HCT116 (cell line): ENCODE results near the gene DOC2A. TPM values are rescaled to one million over a fixed set of nuclear protein-coding genes. Genes with fewer than 3 reads are reported as not detected.

Experiments
- ATAC-seq: fragments of 200-7000 bp; cut with Tn5 transposase; 2 replicates; pipeline ENCODE4 v1.9.1; 2020; ENCODE audit warnings: mild to moderate bottlenecking, moderate library complexity
- BruUV-seq: library from RNA; stranded (reverse); fragments of 400-500 nt; replicated peaks from 2 replicates; lab custom pipeline; 2021; lab: Mats Ljungman, UMichigan
- CTCF ChIA-PET: fragments of 300-600 bp; sonication (Branson Sonifier 250); formaldehyde crosslinking; loops from one replicate; lab custom pipeline; 2021; ENCODE audit warnings: antibody characterized with exemption; lab: Charles Lee
- POLR2A ChIA-PET: fragments of 300-600, 350-600 bp; sonication (Branson Sonifier 250); formaldehyde crosslinking; loops from one replicate; lab custom pipeline; 2021; ENCODE audit warnings: antibody characterized with exemption; lab: Charles Lee
- RAD21 ChIA-PET, 2 experiments: fragments of 300-600 bp; sonication (Branson Sonifier 250); formaldehyde crosslinking; loops; one replicate each; lab custom pipeline; 2023; ENCODE audit warnings: low total read pairs in 2 of 2; ENCODE audit not compliant: uncharacterized antibody in 2 of 2, unreplicated experiment in 2 of 2, low non-redundant PET in 1 of 2; lab: Charles Lee
- DNase-seq: peaks from one replicate; pipeline ENCODE4 v3.0.0-alpha.2; 2010; ENCODE audit warnings: low read depth, low spot score
- H2AFZ ChIP-seq: fragments of 200-600 bp; shearing (Covaris generic), sonication (generic); 2 replicates; pipeline ENCODE4 v1.6.1; 2017; ENCODE audit warnings: low read depth, mixed run types, mixed read lengths, antibody characterized with exemption, low read length; ENCODE audit not compliant: poor library complexity, severe bottlenecking
- H3K27ac ChIP-seq: 2 replicates; pipeline ENCODE4 v1.5.1; 2012; ENCODE audit warnings: low read depth, low read length
- H3K27me3 ChIP-seq: fragments of 200-600 bp; sonication (generic); 2 replicates; pipeline ENCODE4 v1.6.1; 2016; ENCODE audit warnings: mixed run types, low read length, mixed read lengths; ENCODE audit not compliant: insufficient read depth
- H3K36me3 ChIP-seq, 2 experiments: fragments of 200-500 bp in 1 of 2; fragments of 200-600 bp in 1 of 2; sonication (Bioruptor generic) in 1 of 2; sonication (generic) in 1 of 2; 2 replicates each; pipeline versions ENCODE4 v1.5.1 to v1.6.1; 2014 to 2016; ENCODE audit warnings: low read length in 2 of 2, inconsistent platforms in 1 of 2, mixed read lengths in 1 of 2, mixed run types in 1 of 2; ENCODE audit not compliant: insufficient read depth in 2 of 2, control insufficient read depth in 1 of 2
- H3K4me1 ChIP-seq, 2 experiments: fragments of 200-600 bp in 1 of 2; sonication (generic) in 1 of 2; 2 replicates each; pipeline versions ENCODE4 v1.5.1 to v1.6.1; 2012 to 2017; ENCODE audit warnings: low read length in 2 of 2, inconsistent platforms in 1 of 2, mild to moderate bottlenecking in 1 of 2, mixed read lengths in 1 of 2, mixed run types in 1 of 2, moderate library complexity in 1 of 2; ENCODE audit not compliant: insufficient read depth in 2 of 2, control insufficient read depth in 1 of 2
- H3K4me2 ChIP-seq: fragments of 200-600 bp; sonication (generic); 2 replicates; pipeline ENCODE4 v1.6.1; 2017; ENCODE audit warnings: mixed run types, low read length, mixed read lengths
- H3K4me3 ChIP-seq, 2 experiments: fragments of 200-600 bp in 1 of 2; sonication (generic) in 1 of 2; replicated peaks in 1 of 2; 2 replicates each; pipeline ENCODE4 v1.5.1; 2011 to 2016; ENCODE audit warnings: low read length in 2 of 2, control low read depth in 1 of 2, low read depth in 1 of 2, mild to moderate bottlenecking in 1 of 2, mixed read lengths in 1 of 2, mixed run types in 1 of 2
- H3K79me2 ChIP-seq: fragments of 200-600 bp; sonication (generic); 2 replicates; pipeline ENCODE4 v1.6.1; 2017; ENCODE audit warnings: mild to moderate bottlenecking, mixed run types, low read length, moderate library complexity, mixed read lengths; ENCODE audit not compliant: insufficient read depth
- H3K9ac ChIP-seq: fragments of 200-600 bp; sonication (generic); 2 replicates; pipeline ENCODE4 v1.6.1; 2016; ENCODE audit warnings: low read length, mixed read lengths
- H3K9me2 ChIP-seq: fragments of 200-600 bp; sonication (generic), shearing (Covaris generic); 2 replicates; pipeline ENCODE4 v1.6.1; 2017; ENCODE audit warnings: mixed run types, mild to moderate bottlenecking, moderate library complexity; ENCODE audit not compliant: insufficient read depth
- H3K9me3 ChIP-seq, 2 experiments: fragments of 200-500 bp in 1 of 2; fragments of 200-600 bp in 1 of 2; sonication (Bioruptor generic) in 1 of 2; sonication (generic) in 1 of 2; 2 replicates each; pipeline ENCODE4 v1.6.1; 2014 to 2017; ENCODE audit warnings: low read length in 2 of 2, mixed read lengths in 2 of 2, inconsistent platforms in 1 of 2, low read depth in 1 of 2, mild to moderate bottlenecking in 1 of 2, mixed run types in 1 of 2, moderate library complexity in 1 of 2; ENCODE audit not compliant: control insufficient read depth in 1 of 2, insufficient read depth in 1 of 2
- H4K20me1 ChIP-seq: fragments of 200-600 bp; sonication (generic), shearing (Covaris generic); 2 replicates; pipeline ENCODE4 v1.6.1; 2017; ENCODE audit warnings: mixed run types, mild to moderate bottlenecking, moderate library complexity; ENCODE audit not compliant: insufficient read depth
- ATF3 ChIP-seq: IDR thresholded peaks from 2 replicates; pipeline ENCODE4 v1.6.1; 2012
- CBX3 ChIP-seq: IDR thresholded peaks from 2 replicates; pipeline ENCODE4 v1.6.1; 2012; ENCODE audit warnings: low read depth
- CEBPB ChIP-seq: IDR thresholded peaks from 2 replicates; pipeline ENCODE4 v1.6.1; 2012; ENCODE audit warnings: low read depth
- ELF1 ChIP-seq: IDR thresholded peaks from 2 replicates; pipeline ENCODE4 v1.6.1; 2012; ENCODE audit warnings: low read depth, borderline replicate concordance
- EZH2 ChIP-seq: fragments of 200-600 bp; sonication (generic); IDR thresholded peaks from 2 replicates; pipeline ENCODE4 v1.6.1; 2017; ENCODE audit warnings: antibody characterized with exemption, mixed run types
- FOSL1 ChIP-seq: IDR thresholded peaks from 2 replicates; pipeline ENCODE4 v1.6.1; 2012; ENCODE audit warnings: low read depth
- SIN3A ChIP-seq: IDR thresholded peaks from 2 replicates; pipeline ENCODE4 v1.6.1; 2012; ENCODE audit warnings: low read depth
- SP1 ChIP-seq: IDR thresholded peaks from 2 replicates; pipeline ENCODE4 v1.6.1; 2012; ENCODE audit warnings: low read depth
- SRF ChIP-seq: IDR thresholded peaks from 2 replicates; pipeline ENCODE4 v1.6.1; 2012; ENCODE audit warnings: low read depth
- TCF7L2 ChIP-seq: IDR thresholded peaks from 2 replicates; pipeline ENCODE4 v1.7.0; 2011; ENCODE audit warnings: borderline replicate concordance, inconsistent platforms; ENCODE audit not compliant: insufficient read depth, insufficient read length; ENCODE audit errors: extremely low read depth
- ZBTB33 ChIP-seq: IDR thresholded peaks from 2 replicates; pipeline ENCODE4 v1.6.1; 2011; ENCODE audit warnings: mild to moderate bottlenecking, low read length, moderate library complexity; ENCODE audit not compliant: insufficient replicate concordance; ENCODE audit errors: extremely low read depth
- intact Hi-C: fragments of 100-400 bp; cut with micrococcal nuclease; formaldehyde crosslinking; loops from 2 replicates; pipeline ENCODE4 v1.10.0; 2022
- total RNA-seq: library from RNA; stranded (reverse); gene quantifications from one replicate; pipeline ENCODE4 v1.2.1, GENCODE V29; 2021; ENCODE audit not compliant: unreplicated experiment

Gene DOC2A
- total RNA-seq, 1 experiment from 2014 or later, result 17.3 TPM

- H3K9ac ChIP-seq, result peak overlapping the region; percentile 86
- intact Hi-C loops, result no loop called here
- no peaks in the 10 kb centered on the region for H3K27me3 ChIP-seq
- peaks cover 12 to 25% of the 10 kb centered on the region in 2 experiments for H3K36me3 ChIP-seq
- ATAC-seq (peak; percentile 64), DNase-seq (no peak)
- BruUV-seq, result TSS peak; percentile 76
- ChIA-PET CTCF (no interaction called here), POLR2A (interaction anchor here (0.8 to 1.2 kb wide), 3 partner anchors 18 to 95 kb away, joined by 3 read pairs; partner anchors contain the start of genes ASPHD1, SEZ6L2 and TMEM219), RAD21 (no interaction called here)
- H2AFZ ChIP-seq, result no peak overlapping the region
- H3K79me2 ChIP-seq, result peaks cover 11% of the 10 kb centered on the region
- H3K27ac ChIP-seq, result peak overlapping the region; percentile 88
- peak overlapping the region; percentile 83 to 95 for H3K4me3 ChIP-seq
- peak overlapping the region; percentile 92 for H3K4me2 ChIP-seq
- H3K9me2 ChIP-seq, result no peaks in the 10 kb centered on the region
- peaks cover 9 to 27% of the 10 kb centered on the region in 2 experiments for H3K4me1 ChIP-seq
- no peak for TF ChIP-seq EZH2
- TF ChIP-seq SRF, result no peak
- TF ChIP-seq CEBPB, result no peak
- TF ChIP-seq ATF3, result no peak
- TF ChIP-seq ZBTB33, result no peak
- TF ChIP-seq SP1, result no peak
- TF ChIP-seq ELF1, result no peak
- TF ChIP-seq CBX3, result no peak
- TF ChIP-seq TCF7L2, result no peak
- TF ChIP-seq FOSL1, result no peak
- TF ChIP-seq SIN3A, result no peak
- H4K20me1 ChIP-seq, result no peaks in the 10 kb centered on the region
- no peaks in the 10 kb centered on the region for H3K9me3 ChIP-seq
These were observed 16.1 kb downstream of the DOC2A start for GRCh38 chr16:29994600-29995323.
